ENCODE data around the gene ZSWIM4.

ZSWIM4 gene

DNA sequence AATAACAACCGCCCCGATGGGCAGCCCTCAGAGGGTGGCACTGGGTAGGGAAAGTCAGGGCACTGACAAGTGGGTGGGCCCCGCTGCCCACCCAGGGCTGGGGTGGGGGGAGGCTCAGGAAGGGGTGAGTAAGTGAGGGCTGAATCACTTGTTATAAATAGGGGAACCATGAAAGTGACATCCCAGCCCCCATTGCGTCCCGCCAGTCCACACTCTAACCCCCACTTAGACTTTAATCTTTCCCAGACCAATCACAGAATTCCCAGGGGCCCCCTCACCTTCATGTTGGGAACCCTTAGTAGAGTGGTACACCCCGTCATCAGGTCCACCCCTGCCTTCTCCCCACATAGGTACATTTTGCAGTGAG, 44.7 kb downstream of the ZSWIM4 start:
- Histone ChIP-seq H3K36me3 (peaks cover 15% of the 10 kb centered on the region), H3K9me3 (no peaks in the 10 kb centered on the region), H3K27ac (peak overlapping the region; percentile 99), H3K4me1 (ENCODE audit: control insufficient read depth in 1 of 2, insufficient read depth in 1 of 2, low read depth in 1 of 2, low read length in 1 of 2) (peaks cover 83 to 84% of the 10 kb centered on the region in 2 experiments), H3K27me3 (no peaks in the 10 kb centered on the region), H3K4me3 (ENCODE audit: low read depth in 1 of 2, low read length in 1 of 2) (peak overlapping the region; percentile 82 to 84)
- TF ChIP-seq, protein P1, sequence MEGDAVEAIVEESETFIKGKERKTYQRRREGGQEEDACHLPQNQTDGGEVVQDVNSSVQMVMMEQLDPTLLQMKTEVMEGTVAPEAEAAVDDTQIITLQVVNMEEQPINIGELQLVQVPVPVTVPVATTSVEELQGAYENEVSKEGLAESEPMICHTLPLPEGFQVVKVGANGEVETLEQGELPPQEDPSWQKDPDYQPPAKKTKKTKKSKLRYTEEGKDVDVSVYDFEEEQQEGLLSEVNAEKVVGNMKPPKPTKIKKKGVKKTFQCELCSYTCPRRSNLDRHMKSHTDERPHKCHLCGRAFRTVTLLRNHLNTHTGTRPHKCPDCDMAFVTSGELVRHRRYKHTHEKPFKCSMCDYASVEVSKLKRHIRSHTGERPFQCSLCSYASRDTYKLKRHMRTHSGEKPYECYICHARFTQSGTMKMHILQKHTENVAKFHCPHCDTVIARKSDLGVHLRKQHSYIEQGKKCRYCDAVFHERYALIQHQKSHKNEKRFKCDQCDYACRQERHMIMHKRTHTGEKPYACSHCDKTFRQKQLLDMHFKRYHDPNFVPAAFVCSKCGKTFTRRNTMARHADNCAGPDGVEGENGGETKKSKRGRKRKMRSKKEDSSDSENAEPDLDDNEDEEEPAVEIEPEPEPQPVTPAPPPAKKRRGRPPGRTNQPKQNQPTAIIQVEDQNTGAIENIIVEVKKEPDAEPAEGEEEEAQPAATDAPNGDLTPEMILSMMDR (IDR thresholded peaks at IDR 0.05): no peak

DNA sequence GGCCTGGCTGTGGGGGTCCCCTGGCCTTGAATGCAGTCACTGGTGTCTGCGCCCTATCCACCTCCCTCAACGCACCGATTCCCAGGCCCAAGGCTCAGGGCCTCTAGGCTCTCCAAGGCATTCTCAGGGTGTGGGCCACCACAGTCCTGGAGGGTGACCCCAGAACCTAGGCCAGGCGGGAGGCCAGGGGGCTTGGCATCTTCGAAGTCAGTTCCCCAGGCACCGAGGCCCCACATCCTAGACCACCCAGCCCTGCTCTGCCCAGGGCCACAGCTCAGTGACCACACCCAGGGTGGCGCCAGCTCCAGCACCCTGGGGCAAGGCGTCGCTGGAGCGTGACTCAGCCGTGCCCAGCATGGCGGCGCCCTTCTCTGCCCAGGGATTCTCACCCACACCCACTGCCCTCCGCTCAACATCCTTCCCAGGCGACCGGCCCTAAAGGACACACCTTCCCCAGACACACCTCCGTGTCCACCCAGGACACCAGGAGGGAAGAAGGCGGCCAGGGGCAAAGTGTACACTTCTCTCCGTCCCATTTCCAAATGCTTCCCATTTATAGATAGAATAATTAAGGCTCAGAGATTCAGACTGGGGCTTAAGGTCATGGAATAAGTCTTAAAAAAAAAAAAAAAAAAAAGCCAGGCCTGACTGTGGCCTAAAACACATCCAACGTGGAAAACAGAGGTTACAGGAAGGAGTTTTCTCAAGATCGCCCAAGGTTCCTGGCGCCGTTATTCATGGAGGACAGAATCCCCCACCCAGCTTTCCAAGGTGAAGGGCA, 45.3 kb downstream of the ZSWIM4 start:
- H3K4me3 ChIP-seq (ENCODE audit: low read depth in 1 of 2, low read length in 1 of 2): peak overlapping the region; percentile 82 to 84
- TF ChIP-seq, protein P1 (IDR thresholded peaks at IDR 0.05): no peak
- peak overlapping the region; percentile 99 for H3K27ac ChIP-seq
- no peaks in the 10 kb centered on the region for H3K27me3 ChIP-seq
- peaks cover 81 to 82% of the 10 kb centered on the region in 2 experiments for H3K4me1 ChIP-seq (ENCODE audit: control insufficient read depth in 1 of 2, insufficient read depth in 1 of 2, low read depth in 1 of 2, low read length in 1 of 2)
- H3K9me3 ChIP-seq: no peaks in the 10 kb centered on the region
- peaks cover 11% of the 10 kb centered on the region for H3K36me3 ChIP-seq

DNA sequence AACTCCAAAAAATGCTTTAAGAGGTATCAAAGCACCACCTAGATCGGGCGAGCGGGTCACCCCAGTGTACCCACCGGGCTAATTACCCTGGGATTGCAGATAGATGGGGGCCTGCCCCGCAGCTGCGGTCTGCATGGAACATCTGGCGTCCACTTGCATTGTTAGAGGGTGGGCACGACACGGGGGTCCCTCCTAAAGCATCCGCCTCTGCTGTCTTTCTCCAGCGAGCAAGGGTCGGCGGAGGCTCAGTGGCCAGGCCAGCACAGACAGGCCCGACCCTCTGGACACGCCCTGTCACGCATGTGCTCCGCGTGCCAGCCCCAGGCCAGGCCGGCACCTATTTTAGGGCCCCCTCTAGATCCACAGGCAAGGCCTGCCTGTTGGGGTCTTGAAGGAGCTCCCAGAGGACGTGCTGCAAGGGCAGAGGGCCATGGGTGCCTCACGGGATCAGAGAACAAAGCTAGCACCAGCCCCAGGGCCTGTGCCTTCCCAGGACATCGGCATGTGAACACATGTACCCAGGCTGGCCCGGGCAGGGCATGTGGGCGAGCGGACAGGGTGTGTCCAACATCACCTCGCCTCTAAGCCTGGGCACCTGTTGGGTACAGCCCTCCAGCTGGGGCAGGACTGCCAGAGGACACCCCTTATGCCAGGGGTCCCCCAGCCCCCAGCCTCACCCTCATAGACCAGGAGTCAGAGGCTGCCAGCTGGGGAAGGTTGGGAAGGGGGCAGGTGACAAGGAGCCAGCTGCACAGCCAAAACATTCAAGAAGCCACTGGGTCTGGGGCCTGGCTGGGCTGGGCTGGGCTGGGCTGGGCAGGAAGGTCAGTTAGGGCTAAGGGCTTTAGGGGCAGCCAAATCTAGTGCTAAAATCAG, 46.1 kb downstream of the ZSWIM4 start:
- Histone ChIP-seq H3K4me3 (ENCODE audit: low read depth in 1 of 2, low read length in 1 of 2) (peak overlapping the region; percentile 82 to 84), H3K27ac (peak overlapping the region; percentile 99), H3K36me3 (peaks cover 3% of the 10 kb centered on the region), H3K27me3 (no peaks in the 10 kb centered on the region), H3K9me3 (no peaks in the 10 kb centered on the region), H3K4me1 (ENCODE audit: control insufficient read depth in 1 of 2, insufficient read depth in 1 of 2, low read depth in 1 of 2, low read length in 1 of 2) (peaks cover 80 to 82% of the 10 kb centered on the region in 2 experiments)
- TF ChIP-seq, protein P1 (IDR thresholded peaks at IDR 0.05): no peak

DNA sequence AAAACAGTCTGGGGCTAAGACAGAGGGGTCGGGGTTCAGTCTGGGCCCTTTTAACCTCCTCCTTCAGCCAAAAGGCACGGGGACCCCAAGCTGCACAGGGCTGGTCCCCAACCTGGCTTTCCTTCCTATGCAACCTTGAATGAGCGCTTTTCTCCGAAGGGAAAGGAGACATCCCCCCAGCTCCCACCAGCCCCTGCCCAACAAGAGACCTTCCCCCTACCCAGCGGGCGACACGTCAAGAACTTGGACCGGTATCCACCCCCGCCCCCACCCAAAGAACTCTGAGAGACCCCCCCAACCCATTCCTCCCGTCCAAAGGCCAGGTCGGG, 46.7 kb downstream of the ZSWIM4 start:
- no peaks in the 10 kb centered on the region for H3K9me3 ChIP-seq
- no peaks in the 10 kb centered on the region for H3K36me3 ChIP-seq
- H3K4me3 ChIP-seq (ENCODE audit: low read depth in 1 of 2, low read length in 1 of 2): peak overlapping the region; percentile 82 to 84
- H3K27ac ChIP-seq: peak overlapping the region; percentile 99
- H3K27me3 ChIP-seq: no peaks in the 10 kb centered on the region
- TF ChIP-seq, protein P1 (IDR thresholded peaks at IDR 0.05): no peak
- peaks cover 80% of the 10 kb centered on the region in 2 experiments for H3K4me1 ChIP-seq (ENCODE audit: control insufficient read depth in 1 of 2, insufficient read depth in 1 of 2, low read depth in 1 of 2, low read length in 1 of 2)

DNA sequence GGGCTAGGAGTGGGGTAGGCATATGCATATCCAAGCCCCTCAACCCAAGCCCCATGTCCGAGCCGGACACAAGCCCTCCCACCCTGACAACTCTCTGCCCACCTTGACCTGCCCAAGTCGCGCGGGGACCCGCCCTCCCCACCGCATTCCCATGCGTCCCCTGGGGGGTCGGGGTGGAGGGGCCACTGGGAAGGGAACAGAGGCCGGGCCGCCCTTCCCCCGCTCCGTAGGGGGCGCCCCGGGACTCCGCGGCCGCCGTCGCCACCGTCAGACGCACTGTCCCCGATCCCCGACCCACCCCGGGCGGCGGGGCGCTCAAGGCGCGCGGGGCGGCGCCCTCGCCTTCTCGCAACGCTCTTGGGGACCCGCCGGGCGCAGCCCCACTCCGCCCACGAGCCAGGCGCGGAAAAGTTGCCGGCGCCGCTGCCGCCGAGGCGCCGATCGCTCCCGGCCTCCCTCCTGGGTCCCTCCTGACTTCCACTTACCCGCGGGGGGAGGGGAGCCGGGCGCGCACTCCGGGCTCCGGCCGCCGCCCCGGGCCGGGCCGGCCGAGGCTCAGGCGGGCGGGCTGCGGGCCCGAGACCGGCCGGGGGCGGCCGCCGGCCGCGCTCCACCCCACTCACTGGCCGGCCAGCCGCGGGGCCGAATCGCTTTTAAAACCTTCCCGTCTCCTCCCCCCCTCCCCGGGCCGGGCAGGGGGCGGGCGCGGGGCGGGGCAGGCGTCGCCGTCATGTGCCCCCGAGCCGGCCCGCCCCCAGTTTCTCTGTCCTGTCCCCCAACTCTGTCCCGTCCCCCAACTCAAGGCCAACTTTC, 47.3 kb downstream of the ZSWIM4 start:
- Histone ChIP-seq H3K36me3 (no peaks in the 10 kb centered on the region), H3K4me1 (ENCODE audit: control insufficient read depth in 1 of 2, insufficient read depth in 1 of 2, low read depth in 1 of 2, low read length in 1 of 2) (peaks cover 78 to 80% of the 10 kb centered on the region in 2 experiments), H3K9me3 (no peaks in the 10 kb centered on the region), H3K27me3 (no peaks in the 10 kb centered on the region), H3K27ac (peak overlapping the region; percentile 99), H3K4me3 (ENCODE audit: low read depth in 1 of 2, low read length in 1 of 2) (peak overlapping the region; percentile 82 to 84)
- TF ChIP-seq, protein P1 (IDR thresholded peaks at IDR 0.05): peak; percentile 5
